ENCODE data around the gene ATP1A3. TPM values are rescaled to one million over a fixed set of nuclear protein-coding genes. Genes with fewer than 3 reads are reported as not detected.

The ATP1A3 gene
- total RNA-seq, 1 donor from 2014 or later, result 149 TPM

GRCh38 chr19:41932259-41932719 lies 61.7 kb downstream of the ATP1A3 start:
- FAIRE-seq, result no peak
- DNase-seq (ENCODE audit: low spot score in 2 of 2), result no peak

DNA sequence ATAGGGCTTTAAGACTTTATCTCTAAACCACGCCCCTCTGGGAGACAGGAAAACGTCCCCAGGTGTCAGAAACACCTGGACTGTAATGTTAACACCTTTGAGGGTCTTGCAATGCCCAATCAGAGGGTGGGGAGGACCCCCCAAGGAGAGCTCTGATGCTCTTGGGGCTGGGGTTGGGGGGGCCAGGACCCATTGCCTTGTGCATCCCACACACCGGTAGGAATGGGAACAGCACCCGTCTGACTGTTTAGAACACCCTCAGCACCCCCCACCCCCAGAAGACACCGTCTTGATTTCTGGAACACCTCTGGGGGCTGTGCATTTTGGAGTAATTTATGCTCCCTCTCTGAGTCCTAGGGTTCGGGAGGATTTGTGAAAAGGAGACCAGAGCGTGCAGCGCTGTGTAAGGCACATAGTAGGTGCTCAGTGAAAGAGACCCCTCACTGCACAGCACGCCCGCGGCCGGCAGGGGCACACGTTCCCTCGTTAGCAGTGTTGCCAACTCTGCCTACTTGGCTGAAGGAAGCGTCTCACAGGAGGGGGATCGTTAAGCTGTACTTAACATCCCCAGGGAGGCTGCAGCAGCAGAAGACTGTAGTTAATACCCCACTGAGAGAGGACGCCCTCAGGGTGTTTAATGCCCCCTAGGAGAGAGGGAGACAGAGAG lies 63.0 kb downstream of the ATP1A3 start:
- FAIRE-seq, result no peak
- no peak for DNase-seq (ENCODE audit: low spot score in 2 of 2)

DNA sequence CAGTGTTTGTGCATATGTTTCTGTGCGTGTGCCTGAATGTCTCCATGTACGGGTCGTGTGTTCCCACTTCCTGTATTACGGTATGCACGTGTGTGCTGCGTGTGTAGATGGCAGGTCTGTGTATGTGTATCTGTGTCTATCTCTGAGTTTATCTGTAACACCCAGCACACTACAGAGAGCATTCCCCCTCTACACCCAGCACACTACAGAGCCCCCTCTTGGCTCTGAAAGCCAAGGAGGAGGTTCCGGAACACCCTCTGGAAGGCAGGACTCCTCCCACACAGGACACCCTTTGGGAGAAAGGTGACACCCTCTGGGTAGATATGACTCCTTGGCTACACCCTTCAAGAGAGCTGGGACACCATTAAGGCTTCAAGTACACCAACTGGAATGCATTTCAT lies 63.7 kb downstream of the ATP1A3 start:
- FAIRE-seq (no peak), DNase-seq (ENCODE audit: low spot score in 2 of 2) (no peak)

- DNase-seq (ENCODE audit: low spot score in 2 of 2), result no peak
- FAIRE-seq, result no peak
Observed at GRCh38 chr19:41929536-41930071, 64.4 kb downstream of the ATP1A3 start.

GRCh38 chr19:41928754-41929535 lies 65.1 kb downstream of the ATP1A3 start:
- DNase-seq (ENCODE audit: low spot score in 2 of 2), result no peak

DNA sequence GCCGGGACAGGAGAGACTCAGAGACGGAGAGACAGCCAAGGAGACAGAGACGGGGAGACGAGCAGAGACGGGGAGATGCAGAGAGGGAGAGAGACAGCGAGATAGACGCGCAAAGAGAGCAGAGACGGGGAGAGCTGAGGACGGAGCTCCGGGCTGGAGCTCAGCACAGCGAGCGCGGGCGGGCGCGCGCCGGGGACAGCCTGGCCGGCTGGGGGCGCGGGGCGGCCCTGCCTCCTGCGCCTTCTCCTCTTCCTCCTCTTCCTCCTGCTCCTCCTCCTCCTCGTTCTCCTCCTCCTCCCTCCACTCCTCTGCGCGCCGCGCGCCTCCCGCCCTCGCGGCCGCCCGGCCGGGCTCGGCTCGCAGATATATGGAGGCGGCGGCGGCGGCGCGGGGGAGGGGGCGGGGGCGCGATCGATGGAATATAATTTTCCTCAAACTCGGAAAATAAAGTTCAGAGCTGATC lies 65.8 kb downstream of the ATP1A3 start, which contains the start of gene ERFL:
ERFL (minus strand) TSS at position 229 of the 463 bp plus-strand sequence. CDS start 15,530 bp downstream, outside the sequence.
- DNase-seq (ENCODE audit: low spot score in 2 of 2), result peak in 1 of 2 donors; percentile 48
- no peak for FAIRE-seq

More at GRCh38 chr19:41928754-41929535, 65.1 kb downstream of the ATP1A3 start:
- FAIRE-seq, result no peak

DNA sequence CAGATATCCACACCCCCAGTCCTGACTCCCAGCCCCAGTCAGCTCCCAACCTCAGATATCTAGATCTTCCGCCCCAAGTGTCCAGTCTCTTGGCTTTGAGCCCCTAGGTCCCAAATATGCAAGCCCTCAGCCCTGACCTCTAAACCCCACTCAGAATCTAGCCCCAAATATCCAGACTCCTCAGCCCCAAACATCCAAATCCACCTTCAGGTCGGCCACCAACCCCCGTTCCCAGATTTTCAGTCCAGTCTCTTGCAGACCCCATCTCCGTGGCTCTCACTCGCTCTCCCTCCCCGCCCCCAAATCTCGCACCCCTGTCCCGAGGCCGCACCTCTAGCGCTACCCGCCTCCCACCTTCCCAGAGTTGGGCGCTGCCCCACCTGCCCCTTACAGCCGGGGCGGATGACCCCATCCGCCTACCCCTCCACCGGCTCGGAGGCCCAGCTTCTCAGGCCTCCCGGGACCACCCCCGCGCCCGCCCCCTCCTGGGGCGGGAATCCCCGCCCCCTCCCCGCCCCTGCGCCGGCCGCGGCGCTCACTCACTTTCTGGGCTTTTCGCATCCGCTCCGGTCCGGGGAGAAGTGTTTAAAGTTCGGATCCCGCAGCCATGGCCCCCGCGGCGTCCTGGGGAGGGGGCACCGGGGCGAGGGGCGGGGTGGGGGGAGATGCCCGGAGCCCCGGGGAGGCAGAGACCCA lies 66.4 kb downstream of the ATP1A3 start:
- no peak for FAIRE-seq
- DNase-seq (ENCODE audit: low spot score in 2 of 2), result peak in 1 of 2 donors; percentile 51

- FAIRE-seq (no peak), DNase-seq (ENCODE audit: low spot score in 2 of 2) (no peak)
Observed at GRCh38 chr19:41926763-41927496, 67.1 kb downstream of the ATP1A3 start.

- no peak for FAIRE-seq
Observed at GRCh38 chr19:41926028-41926762, 67.8 kb downstream of the ATP1A3 start.

GRCh38 chr19:41925208-41926003 lies 68.6 kb downstream of the ATP1A3 start:
- no peak for DNase-seq (ENCODE audit: low spot score in 2 of 2)
- FAIRE-seq, result no peak

More at GRCh38 chr19:41926028-41926762, 67.8 kb downstream of the ATP1A3 start:
- no peak for DNase-seq (ENCODE audit: low spot score in 2 of 2)

DNA sequence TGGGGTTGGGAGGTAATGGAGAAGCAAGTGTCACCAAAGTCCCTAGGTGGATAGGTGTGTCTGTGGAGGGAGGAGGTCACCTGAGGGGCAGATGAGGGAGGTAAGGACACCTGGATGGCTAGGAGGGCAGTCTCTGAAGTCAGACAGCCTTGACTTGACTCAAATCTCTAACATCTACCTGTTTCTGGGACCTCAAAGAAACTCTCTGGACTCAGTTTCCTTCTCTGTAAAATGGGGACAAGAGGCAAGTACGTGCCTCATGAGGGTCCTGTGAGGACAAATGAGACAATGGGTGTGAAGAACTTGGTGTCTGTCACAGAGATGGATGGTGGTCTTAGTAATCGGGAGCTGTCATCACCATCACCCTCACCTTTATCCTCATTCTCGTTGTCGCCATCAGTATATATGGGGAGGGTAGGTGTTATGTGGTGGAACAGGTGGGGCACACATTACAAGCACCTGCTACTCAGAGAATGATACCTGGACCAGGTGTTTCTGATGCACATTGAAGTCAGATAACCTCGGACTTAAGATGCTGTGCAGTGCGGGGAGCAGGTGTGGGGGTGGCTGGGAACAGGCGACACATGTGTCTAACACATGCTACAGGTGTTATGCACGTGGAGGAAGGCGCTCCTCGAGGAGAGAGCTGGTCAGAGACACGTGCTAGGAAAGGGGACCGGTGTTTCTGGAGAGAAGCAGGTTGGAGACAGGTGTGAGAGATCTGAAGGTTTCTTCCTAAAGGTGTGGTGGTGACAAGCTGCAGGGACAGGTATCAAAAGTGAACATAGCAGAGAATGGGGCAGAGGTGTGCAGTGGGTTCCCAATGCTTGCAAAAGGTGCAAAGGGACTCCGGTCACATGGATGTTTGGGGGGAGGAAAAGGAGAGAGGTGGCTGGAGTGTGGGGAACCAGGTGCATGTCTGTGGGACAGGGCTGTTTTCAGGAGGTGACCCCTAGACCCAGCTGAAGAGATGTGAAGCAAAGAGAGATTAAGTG lies 69.6 kb downstream of the ATP1A3 start:
- FAIRE-seq, result no peak

DNA sequence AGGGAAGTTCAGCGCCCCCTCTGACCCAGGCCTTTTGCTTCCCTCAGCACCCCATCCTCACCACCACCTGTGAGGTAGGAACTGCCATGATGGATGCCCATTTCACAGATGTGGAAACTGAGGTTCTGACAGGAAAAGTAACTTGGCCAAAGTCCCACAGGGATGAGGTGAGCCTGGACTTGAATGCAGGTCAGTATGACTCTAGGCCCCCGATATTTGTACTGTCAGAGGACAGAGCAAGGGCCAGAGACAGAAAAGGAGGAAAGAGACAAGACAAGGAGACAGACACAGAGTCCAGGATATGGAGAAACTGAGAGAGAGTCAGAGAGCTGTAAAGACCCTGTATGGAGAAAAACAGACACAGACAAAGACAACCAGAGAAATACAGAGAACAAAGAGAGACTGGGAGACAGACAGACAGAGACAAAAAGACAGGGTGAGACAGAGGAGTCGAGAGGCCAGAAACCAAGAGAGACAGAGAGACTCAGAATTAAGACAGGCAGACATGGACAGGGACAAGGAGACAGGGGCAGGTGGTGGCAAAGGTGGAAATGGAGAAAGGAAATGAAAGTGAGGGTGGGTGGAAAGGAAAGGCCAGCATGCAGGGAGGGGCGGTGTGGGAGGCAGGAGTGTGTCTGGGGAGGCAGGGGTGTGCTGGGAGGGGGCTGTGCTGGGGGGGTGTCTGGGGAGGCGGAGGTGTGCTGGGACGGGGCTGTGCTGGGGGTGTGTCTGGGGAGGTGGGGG lies 70.8 kb downstream of the ATP1A3 start:
- FAIRE-seq, result no peak
- DNase-seq (ENCODE audit: low spot score in 2 of 2), result no peak

More for the DNA sequence above, 69.6 kb downstream of the ATP1A3 start:
- no peak for DNase-seq (ENCODE audit: low spot score in 2 of 2)

GRCh38 chr19:41922585-41922984 lies 71.4 kb downstream of the ATP1A3 start:
- DNase-seq (ENCODE audit: low spot score in 2 of 2) (no peak), FAIRE-seq (no peak)

DNA sequence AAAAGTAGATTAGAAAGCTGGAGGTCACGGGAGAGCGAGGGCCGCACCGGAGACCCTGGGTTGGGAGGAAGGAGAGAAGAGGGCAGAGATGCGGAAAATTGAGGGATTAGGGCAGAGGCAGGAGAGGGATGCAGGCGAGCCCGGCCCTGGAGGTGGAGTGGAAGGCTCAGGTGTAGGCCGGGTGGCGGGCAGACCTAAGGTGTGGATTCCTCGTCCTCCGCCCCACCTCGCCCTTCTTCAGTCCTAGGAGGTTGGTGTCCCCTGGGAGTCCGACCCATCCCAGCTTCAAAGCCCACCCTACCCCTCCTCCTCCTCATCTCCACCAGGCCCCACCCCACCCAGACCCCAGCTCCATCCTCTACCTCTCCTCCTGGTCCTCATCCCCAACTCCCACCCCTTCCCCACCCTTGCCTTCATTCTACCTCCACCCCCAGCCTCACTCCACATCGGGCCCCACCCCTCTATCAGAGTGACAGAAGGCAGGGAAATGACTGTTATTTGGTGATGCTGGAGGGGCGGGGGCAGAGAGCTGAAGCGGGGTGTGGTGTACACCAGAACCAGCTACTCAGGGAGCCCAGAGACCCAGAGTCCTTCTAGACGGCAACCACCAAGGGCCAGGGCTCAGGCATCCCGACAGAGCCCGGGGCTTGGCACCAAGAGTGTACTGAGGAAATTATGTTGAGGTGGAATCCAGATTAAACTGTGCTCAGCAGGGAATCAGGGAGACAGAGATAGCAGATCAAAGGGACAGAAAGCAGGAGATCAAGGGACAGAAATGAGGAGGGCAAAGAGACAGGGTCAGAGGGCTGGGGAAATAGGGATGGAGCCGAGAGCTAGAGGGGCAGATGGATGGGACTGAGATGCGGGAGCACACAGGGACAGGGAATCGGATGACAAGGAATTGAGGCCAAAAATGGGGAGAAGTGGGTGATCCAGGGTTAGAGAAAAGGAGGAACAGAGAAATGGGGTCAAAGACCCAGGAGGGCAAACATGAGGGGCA lies 72.2 kb downstream of the ATP1A3 start:
- no peak for FAIRE-seq
- DNase-seq (ENCODE audit: low spot score in 2 of 2), result no peak

- DNase-seq (ENCODE audit: low spot score in 2 of 2) (no peak), FAIRE-seq (no peak)
Observed at GRCh38 chr19:41920882-41921576, 73.0 kb downstream of the ATP1A3 start.

Measured in frontal cortex (tissue), 4 donors.